NB4 (cell line): ENCODE results near the gene ENPP6.

Source experiments
- DNase-seq: peaks from one replicate; pipeline ENCODE4 v3.0.0; 2010; ENCODE audit warnings: low read depth
- H3K4me3 ChIP-seq: one replicate; pipeline ENCODE4 v1.5.1; 2011; ENCODE audit warnings: mild to moderate bottlenecking, low read depth, low read length, moderate library complexity
- MYC ChIP-seq: IDR thresholded peaks from 2 replicates; pipeline ENCODE4 v1.6.1; 2011; ENCODE audit warnings: low read depth, low read length
- POLR2A ChIP-seq: IDR thresholded peaks from 2 replicates; pipeline ENCODE4 v1.6.1; 2011; ENCODE audit warnings: mild to moderate bottlenecking; ENCODE audit not compliant: insufficient read length; ENCODE audit errors: extremely low read depth
- TF ChIP-seq, protein P1 (sequence below): IDR thresholded peaks from 2 replicates; pipeline ENCODE4 v1.6.1; 2011; ENCODE audit warnings: low read depth, low read length
- TF ChIP-seq, protein P2 (sequence below): IDR thresholded peaks from one replicate; pipeline ENCODE4 v1.5.1; 2012; ENCODE audit warnings: low read depth, low read length

Gene ENPP6

DNA sequence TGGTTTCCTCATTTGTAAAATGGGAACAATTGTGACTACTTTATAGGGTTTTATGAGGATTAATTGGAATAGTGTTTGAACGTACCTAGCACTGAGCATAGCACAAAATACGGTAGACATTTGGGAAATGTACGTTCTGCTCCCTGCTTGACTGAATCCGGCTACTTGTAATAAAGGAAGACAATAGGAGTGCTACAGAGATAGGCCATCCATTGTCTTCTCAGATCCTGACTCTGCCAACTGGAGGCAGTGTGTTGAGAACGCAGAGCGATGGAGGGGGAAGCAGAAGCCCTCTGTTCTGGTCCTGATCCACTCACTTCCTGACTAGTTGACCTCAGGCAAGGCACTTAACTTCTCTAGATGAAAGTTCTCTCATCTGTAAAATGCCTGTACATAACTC lies 26.4 kb downstream of the ENPP6 start:
- no peak for TF ChIP-seq POLR2A
- TF ChIP-seq, protein P1, sequence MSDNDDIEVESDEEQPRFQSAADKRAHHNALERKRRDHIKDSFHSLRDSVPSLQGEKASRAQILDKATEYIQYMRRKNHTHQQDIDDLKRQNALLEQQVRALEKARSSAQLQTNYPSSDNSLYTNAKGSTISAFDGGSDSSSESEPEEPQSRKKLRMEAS = no peak
- TF ChIP-seq, protein P2, sequence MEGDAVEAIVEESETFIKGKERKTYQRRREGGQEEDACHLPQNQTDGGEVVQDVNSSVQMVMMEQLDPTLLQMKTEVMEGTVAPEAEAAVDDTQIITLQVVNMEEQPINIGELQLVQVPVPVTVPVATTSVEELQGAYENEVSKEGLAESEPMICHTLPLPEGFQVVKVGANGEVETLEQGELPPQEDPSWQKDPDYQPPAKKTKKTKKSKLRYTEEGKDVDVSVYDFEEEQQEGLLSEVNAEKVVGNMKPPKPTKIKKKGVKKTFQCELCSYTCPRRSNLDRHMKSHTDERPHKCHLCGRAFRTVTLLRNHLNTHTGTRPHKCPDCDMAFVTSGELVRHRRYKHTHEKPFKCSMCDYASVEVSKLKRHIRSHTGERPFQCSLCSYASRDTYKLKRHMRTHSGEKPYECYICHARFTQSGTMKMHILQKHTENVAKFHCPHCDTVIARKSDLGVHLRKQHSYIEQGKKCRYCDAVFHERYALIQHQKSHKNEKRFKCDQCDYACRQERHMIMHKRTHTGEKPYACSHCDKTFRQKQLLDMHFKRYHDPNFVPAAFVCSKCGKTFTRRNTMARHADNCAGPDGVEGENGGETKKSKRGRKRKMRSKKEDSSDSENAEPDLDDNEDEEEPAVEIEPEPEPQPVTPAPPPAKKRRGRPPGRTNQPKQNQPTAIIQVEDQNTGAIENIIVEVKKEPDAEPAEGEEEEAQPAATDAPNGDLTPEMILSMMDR = no peak
- TF ChIP-seq MYC = no peak
- DNase-seq = no peak
- no peak overlapping the region for H3K4me3 ChIP-seq

DNA sequence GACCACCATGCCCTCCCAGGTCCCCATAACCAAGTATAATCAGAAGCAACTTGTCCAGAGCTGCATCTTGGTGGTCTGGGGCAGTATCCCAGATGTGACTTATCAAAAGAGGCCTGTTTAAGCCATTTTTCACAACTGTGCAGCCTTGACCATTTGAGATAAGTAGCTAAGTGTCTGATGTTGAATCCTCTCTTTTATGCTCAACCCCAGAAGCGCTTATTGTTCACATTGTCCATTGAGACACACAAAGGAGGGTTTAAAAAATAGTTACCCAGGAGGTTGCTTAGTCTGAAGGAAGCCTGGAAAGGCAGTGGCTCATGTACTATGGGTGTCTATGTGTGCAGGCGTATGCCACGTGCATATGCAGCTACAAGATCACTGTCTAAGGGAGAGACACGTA lies 27.0 kb downstream of the ENPP6 start:
- H3K4me3 ChIP-seq = no peak overlapping the region
- TF ChIP-seq, protein P2 = no peak
- TF ChIP-seq MYC (no peak), POLR2A (no peak)
- TF ChIP-seq, protein P1 = no peak
- DNase-seq = no peak

DNA sequence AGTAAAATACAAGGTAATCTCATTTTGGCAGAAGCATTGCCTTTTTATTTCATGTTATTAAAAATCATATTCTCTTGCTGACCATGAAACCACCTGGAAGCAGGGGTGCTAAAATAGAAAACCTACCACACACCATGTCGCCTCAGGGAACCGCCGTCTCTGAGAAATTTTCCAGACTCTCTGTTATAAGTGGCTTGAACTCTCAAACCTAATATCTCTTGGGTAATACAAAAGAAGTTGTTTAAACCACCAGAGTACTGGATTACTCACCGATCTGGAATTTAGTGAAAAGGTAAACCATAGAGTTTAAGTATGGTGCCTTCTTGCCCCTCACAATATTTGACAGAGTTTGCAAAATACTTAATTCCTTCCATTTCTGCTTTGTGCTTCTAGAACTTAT lies 27.7 kb downstream of the ENPP6 start:
- DNase-seq = no peak
- H3K4me3 ChIP-seq = no peak overlapping the region
- TF ChIP-seq, protein P1 = no peak
- TF ChIP-seq POLR2A = no peak
- TF ChIP-seq, protein P2 = no peak

DNA sequence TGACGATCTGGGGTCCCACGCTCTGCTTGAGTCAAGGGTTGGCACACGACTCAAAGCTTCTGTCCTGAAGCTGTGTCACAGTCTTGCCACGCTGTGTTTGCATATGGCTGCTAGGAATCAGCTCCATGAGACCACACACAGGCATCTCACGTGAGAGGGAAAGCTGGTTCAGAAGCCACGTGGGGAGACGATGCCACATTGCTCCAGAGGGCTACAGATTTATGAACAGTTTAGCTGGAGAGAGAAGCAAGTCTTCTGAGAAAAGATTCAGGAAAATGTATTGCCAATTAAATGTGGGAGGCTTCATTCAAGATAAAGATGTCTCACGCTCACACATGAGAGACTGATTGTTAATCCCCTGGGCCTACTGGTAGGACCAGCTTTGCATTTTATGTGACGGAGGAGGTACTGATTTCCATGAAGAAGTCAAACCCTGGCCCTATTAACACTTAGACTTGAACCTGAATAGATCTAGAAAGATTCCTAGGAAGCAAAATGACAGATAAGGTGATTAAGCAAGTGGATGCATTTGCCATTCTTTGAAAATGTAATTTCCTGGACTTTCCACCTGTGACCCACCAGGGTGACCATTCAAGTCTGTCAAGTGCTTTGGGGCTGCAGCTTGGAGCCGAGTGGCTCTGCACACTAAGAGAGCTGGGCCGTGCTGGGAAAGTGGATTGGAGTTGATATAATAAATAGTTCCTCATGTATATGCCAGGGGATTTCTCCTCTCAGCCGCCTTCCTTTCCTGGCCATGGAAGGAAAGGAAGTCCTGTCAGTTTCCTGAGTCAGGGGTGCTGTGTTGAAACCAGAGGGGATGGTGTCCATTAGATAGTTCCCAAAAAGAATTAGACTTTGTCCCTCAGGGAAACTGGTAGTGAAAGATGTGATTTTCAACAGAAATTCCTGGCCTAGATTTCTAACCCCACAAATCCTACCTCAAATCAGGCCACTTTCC lies 29.0 kb downstream of the ENPP6 start:
- no peak overlapping the region for H3K4me3 ChIP-seq
- no peak for DNase-seq

DNA sequence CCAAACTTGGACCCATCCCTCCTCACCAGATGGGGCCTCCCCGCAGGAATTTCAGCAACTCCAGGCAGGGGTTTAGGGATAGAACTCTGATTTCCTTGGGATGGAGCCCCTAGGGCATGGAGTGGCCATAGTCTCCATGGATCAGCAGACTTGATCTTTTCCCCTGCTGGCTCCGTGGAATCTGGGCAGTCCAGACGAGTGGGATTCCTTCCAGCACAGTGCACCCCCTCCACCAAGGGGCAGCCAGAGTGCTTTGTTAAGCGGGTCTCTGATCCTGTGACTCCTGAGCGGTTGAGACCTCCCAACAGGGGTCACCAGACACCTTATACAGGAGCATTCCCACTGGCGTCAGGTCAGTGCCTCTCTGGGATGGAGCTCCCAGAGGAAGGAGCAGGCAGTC lies 40.4 kb downstream of the ENPP6 start:
- DNase-seq = no peak
- H3K4me3 ChIP-seq = no peak overlapping the region
- TF ChIP-seq, protein P2 = no peak
- TF ChIP-seq, protein P1 = no peak
- TF ChIP-seq MYC = no peak
- TF ChIP-seq POLR2A = no peak

More for the DNA sequence above, 29.0 kb downstream of the ENPP6 start:
- no peak for TF ChIP-seq MYC
- TF ChIP-seq POLR2A = no peak
- TF ChIP-seq, protein P1 = no peak
- TF ChIP-seq, protein P2 = no peak
